Coronary artery (tissue), 2 donors: ENCODE data around the gene FILIP1L.
A peak's percentile ranks its signal among the peaks of the same experiment; 100 is the strongest.
"Not testable (repeated sequence)": the region's sequence is repeated elsewhere in the genome, so short reads cannot be mapped to it uniquely, and the experiment has no call there.

Experiments
- DNase-seq: peaks from one replicate; pipeline ENCODE4 v3.0.0-alpha.2; 2017; ENCODE audit warnings: low spot score
- H3K27ac ChIP-seq, 2 donors: fragments of 200-600 bp; sonication (generic); one replicate each; pipeline ENCODE4 v1.5.1; 2016 to 2019
- H3K4me3 ChIP-seq: fragments of 200-600 bp; sonication (generic); 2 replicates; pipeline ENCODE4 v1.5.1; 2016; ENCODE audit warnings: mild to moderate bottlenecking, moderate library complexity
- CTCF ChIP-seq: fragments of 200-600 bp; sonication (generic); IDR thresholded peaks from one replicate; pipeline ENCODE4 v1.5.1; 2019; ENCODE audit warnings: antibody characterized with exemption

The FILIP1L gene

GRCh38 chr3:100057716-100058575 lies 56.4 kb downstream of the FILIP1L start:
- Histone ChIP-seq H3K27ac (peak overlapping the region; percentile 2 to 31), H3K4me3 (no peak overlapping the region)
- no peak for TF ChIP-seq CTCF
- no peak for DNase-seq

- H3K4me3 ChIP-seq: no peak overlapping the region
- no peak for TF ChIP-seq CTCF
- H3K27ac ChIP-seq: peak overlapping the region in 1 of 2 donors; percentile 43
- DNase-seq: no peak
Observed at GRCh38 chr3:100053951-100054620, 60.2 kb downstream of the FILIP1L start.

GRCh38 chr3:100051513-100051912 lies 62.8 kb downstream of the FILIP1L start:
- H3K4me3 ChIP-seq, DNase-seq, H3K27ac ChIP-seq: not testable (repeated sequence)

- TF ChIP-seq CTCF: no peak
- Histone ChIP-seq H3K27ac (peak overlapping the region; percentile 43 to 84), H3K4me3 (peak overlapping the region; percentile 43)
- DNase-seq: no peak
Observed at GRCh38 chr3:100048248-100048647, 66.1 kb downstream of the FILIP1L start.

- Histone ChIP-seq H3K4me3 (peak overlapping the region; percentile 43), H3K27ac (peak overlapping the region; percentile 43 to 84)
- DNase-seq: no peak
Observed at GRCh38 chr3:100047455-100048141, 66.7 kb downstream of the FILIP1L start.

GRCh38 chr3:100046986-100047385 lies 67.3 kb downstream of the FILIP1L start:
- no peak for DNase-seq
- TF ChIP-seq CTCF: no peak
- Histone ChIP-seq H3K4me3 (peak overlapping the region; percentile 43), H3K27ac (peak overlapping the region; percentile 7 to 93)

More at GRCh38 chr3:100047455-100048141, 66.7 kb downstream of the FILIP1L start:
- TF ChIP-seq CTCF: no peak

GRCh38 chr3:100045696-100046095 lies 68.6 kb downstream of the FILIP1L start:
- peak overlapping the region; percentile 32 to 93 for H3K27ac ChIP-seq
- peak; percentile 84 for DNase-seq
- no peak for TF ChIP-seq CTCF
- no peak overlapping the region for H3K4me3 ChIP-seq
